Activated CD4-positive, CD25-positive, alpha-beta regulatory T cell (primary cell): ENCODE results near the gene AGRN.
"Not testable (repeated sequence)": the region's sequence is repeated elsewhere in the genome, so short reads cannot be mapped to it uniquely, and the experiment has no call there.

Source experiments
- DNase-seq, 4 experiments: peaks; one replicate each; lab custom pipeline; 2025; lab: John Stamatoyannopoulos, UW

Gene AGRN

GRCh38 chr1:1067284-1067859 lies 47.5 kb downstream of the AGRN start:
- no peak for DNase-seq

GRCh38 chr1:1067860-1068516 lies 48.1 kb downstream of the AGRN start:
- DNase-seq = no peak

GRCh38 chr1:1068517-1069055 lies 48.7 kb downstream of the AGRN start:
- DNase-seq = peak in 2 of 4 experiments; percentile 54 to 67

GRCh38 chr1:1069056-1069710 lies 49.3 kb downstream of the AGRN start:
- peak; percentile 76 to 86 (median 78) for DNase-seq

- DNase-seq = no peak
Observed at GRCh38 chr1:1069711-1070676, 50.1 kb downstream of the AGRN start.

- DNase-seq = no peak
Observed at GRCh38 chr1:1071486-1072298, 51.8 kb downstream of the AGRN start.

- DNase-seq = no peak
Observed at GRCh38 chr1:1072299-1072848, 52.5 kb downstream of the AGRN start.

GRCh38 chr1:1072849-1073742 lies 53.2 kb downstream of the AGRN start:
- DNase-seq = no peak

- DNase-seq = no peak
Observed at GRCh38 chr1:1073743-1074587, 54.0 kb downstream of the AGRN start, which contains the start of gene RNF223. Gene RNF223 (minus strand): TSS chr1:1074306. CDS start chr1:1072566, 1,740 bp downstream.

GRCh38 chr1:1074631-1075147 lies 54.8 kb downstream of the AGRN start:
- DNase-seq = no peak

GRCh38 chr1:1075148-1075935 lies 55.4 kb downstream of the AGRN start:
- DNase-seq = no peak

- DNase-seq = not testable (repeated sequence)
Observed at GRCh38 chr1:1077396-1077795, 57.5 kb downstream of the AGRN start.

- DNase-seq = no peak
Observed at GRCh38 chr1:1079408-1080121, 59.6 kb downstream of the AGRN start.

GRCh38 chr1:1080122-1080757 lies 60.3 kb downstream of the AGRN start:
- no peak for DNase-seq

GRCh38 chr1:1080951-1081310 lies 61.0 kb downstream of the AGRN start:
- no peak for DNase-seq
